Dedifferentiated amniotic fluid mesenchymal stem cell (primary cell): ENCODE measurements around the gene SSR3.

Experiments
- DNase-seq: peaks from one replicate; pipeline ENCODE4 v3.0.0-alpha.2; 2016; ENCODE audit errors: extremely low spot score

SSR3 gene

DNA sequence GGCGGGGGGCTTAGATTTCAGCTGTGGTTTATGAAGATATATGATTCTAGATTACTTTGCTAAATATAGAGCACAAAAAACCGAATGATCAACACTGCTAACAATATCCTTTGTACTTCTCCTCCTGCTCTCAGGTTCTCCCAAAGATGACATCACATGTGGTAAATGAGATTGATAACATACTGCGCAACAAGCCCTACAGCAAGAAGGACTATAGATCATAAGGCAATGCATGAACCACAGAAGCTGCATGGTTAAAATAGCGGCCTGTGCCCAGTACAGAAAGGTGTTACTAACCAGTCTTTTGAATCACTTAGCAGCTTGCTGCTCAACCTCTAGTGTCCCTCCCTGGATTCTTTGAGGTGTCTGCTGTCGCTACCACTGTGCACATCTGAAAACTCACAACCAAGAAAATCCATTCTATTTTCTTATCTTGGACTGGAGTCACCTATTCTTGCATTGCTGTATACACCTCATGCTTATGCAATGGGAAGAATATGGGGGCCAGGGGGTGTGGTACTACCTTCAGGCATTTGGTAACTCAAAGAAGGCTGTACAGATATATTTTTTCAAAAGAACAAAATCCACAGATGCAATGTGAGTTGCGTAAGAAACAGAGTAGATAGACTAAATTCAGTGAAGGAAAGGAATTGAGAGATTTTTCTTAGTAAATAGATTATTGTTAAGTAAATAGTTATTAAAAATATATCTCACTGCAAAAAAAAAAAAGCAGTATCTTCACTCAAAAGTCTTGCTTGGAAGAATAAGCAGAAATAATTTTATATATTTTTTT, 18.2 kb downstream of the SSR3 start:
- DNase-seq: no peak

DNA sequence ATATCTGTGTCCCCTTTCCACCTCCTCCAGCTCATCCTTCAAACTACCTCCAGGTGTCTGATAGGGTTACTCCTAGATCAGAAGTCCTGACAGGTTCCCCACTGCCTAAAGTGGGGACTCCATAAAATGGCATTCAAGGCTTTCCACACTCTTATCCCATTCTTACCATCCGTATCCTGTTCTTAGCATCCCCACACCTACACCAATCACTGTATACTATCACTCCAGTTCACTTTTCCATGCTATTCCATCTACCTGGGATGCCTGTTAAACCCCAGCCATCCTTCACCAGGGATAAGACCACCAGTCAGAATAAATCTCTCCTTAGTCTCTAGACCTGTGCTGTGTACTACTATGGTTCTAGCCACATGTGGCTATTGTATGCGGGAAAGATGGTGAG, 19.1 kb downstream of the SSR3 start:
- DNase-seq: no peak

DNA sequence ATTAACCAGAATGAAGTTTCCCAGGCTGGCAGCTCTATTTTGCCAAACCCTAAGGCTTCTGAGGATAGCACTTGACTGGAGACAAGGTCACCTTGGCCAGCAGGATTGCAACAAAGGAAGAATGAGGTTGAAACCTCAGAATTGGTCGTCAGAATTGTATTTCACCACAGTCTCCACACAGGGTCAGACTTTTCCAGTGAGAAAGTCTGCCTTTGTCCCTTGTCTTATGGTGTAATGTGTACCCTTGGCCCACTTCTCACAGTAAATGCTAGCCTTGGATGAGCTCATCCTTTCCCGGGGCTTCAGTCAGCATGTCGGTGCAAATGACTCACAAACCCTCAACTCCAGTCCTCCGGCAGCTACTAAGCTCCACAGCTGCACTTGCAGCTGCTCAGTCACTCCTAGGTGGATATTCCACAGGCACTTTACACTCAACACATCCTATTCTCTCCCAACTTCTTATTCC, 19.7 kb downstream of the SSR3 start:
- peak; percentile 97 for DNase-seq

DNA sequence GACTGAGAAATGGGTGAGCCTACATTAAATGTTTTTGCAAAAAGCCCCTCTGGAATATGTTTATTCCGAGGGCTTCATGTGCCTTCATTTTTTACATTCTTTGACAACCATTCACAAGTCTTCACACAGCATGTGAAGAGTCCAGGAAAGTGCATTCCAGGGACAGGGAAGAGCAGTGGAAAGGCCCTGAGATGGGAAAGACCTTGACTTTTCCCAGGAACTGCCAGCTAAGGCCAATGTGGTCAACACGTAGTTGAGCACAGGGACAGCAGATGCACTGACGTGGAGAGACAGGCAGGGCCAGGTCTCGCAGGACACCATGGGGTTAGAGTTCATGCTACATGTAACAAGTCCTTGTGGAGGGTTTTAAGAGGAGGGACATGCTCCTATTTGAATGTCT, 21.7 kb downstream of the SSR3 start:
- no peak for DNase-seq

DNA sequence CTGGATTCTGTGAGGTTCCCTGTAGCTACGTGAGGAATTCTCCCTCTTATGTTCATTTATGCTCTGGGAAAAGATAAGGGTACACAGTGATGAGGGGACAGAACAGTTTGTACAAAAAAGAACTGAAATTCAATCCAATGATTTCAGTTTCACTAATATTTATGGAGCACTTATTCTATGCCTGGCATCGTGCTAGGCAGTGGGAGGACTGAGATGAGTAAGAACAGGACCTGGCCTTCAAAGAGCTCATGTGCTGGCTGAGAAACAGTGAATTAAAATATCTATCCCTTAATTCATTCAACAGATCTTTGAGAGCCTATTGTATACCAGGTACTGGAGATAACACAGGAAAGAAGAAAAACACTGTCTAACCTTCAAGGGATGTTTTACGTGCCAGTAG, 22.2 kb downstream of the SSR3 start:
- no peak for DNase-seq

DNA sequence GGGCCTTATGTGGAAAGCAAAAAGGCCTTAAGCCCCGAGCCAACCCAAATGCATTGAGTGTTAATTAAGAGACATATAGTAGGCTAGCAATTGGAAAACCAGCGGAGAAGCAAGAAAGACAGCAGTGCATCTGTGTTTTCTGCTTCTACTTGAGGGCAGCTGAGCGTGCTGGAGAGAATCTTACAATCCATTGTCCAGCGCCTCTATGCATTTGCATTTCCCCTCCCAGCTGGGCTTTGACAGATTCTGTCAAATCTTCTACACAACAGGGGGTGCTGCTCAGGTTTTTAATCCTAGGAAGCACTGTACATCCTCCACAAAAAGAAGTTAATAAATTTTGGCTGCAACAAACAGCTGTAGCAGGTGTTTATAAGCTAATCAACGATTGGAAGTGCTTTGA, 23.9 kb downstream of the SSR3 start:
- no peak for DNase-seq

DNA sequence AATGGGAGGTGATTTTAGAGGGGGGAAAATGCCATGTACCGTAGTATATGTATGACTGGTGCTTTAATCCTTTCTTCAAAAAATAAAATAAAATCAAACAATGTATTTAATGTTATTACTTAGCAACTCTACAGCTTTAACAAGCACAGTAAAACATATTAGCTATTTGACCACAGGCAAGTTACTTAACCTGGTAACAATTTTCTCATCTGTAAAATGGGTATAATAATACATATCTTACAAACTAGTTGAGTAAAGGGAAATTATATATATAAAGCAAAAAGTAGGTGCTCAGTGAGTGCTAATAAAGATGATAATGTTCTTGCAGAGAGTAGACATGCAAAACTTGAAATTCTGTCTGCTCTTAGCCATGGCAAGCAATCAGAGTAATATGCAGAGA, 27.9 kb downstream of the SSR3 start:
- no peak for DNase-seq

DNA sequence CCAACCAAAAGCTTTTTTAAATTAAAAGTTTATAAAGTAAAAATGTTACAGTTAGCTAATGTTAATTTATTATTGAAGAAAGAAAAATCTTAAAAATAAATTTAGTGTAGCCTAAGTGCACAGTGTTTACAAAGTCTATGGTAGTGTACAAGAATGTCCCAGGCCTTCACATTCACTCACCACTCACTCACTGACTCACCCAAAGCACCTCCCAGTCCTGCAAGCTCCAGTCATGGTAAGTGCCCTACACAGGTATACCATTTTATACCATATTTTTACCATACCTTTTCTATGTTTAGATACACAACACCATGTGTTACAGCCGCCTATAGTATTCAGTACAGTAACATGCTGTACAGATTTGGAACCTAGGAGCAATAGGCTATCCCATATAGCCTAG, 29.1 kb downstream of the SSR3 start:
- no peak for DNase-seq

DNA sequence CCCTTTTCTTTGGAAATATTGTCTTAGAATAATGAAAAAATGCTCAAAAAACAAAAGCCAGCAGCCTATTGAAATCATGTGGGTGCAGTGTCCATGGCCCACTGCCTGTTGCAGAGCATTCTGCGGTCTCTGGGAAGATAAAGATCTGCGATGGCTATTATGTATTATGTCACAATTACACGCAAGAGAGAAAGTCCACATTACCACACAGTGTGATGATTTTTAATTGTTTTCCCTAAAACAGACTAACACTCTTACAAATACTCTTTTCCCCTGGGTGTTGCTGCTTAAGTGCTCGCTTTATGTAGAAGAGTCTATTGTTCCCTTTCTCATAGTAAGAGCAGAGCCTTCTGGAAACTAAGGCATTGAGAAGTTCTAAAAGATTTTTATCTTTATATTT, 32.2 kb downstream of the SSR3 start:
- no peak for DNase-seq

DNA sequence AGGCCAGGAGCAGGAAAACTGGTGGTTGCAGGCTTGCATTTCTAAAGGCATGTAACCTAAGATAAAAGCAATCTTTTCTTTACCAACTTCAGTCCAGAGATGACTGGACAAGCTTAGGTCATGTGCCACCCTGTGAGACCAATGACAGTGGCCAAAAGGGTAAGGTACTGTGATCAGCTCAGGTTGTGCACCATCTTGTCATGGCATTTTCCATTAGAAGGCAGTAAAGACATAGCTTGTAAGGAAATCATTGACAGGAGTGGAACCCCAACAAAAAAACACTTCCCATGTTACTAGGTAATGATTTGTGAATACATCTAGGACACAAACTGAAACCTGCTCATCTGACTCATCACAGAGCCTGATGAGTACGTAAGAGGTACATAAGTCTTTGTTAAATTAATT, 35.2 kb downstream of the SSR3 start:
- no peak for DNase-seq

DNA sequence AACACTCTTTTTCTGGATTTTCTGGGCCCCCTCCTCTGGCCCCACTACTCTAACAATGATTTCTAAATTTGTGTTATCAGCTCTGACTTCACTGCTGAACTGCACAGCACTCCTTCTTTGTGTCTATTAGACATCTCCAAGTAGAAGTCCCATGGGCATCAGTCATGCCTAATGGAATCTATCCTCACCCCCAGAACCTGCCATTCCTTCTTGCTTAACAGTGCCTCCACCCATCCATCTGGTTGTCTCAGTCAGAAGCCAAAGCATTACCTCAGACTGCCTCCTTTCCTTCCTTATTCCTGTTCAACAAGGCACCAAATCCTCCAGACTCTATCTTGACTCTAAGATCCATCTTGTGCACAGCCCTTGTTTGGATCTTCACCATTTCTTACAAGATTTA, 36.2 kb downstream of the SSR3 start:
- DNase-seq: no peak

DNA sequence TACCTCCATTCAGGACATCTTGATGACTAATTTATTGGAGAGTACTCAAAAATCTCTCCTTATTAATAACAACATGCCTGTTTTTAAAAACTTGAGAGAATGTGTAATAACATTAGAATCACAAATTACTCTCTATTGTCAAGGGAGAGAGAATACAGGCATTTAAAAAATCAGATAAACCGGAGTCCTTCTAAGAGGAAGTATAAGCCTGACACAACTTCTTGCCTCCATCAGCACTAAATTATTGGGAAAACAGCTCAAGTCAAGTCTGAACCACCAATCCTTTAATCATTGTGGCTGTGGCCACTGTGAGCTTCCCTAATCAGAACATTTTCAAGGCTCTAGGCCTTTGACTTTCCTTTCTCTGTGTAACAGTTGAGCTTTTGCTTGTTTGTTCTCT, 38.0 kb downstream of the SSR3 start:
- no peak for DNase-seq

DNA sequence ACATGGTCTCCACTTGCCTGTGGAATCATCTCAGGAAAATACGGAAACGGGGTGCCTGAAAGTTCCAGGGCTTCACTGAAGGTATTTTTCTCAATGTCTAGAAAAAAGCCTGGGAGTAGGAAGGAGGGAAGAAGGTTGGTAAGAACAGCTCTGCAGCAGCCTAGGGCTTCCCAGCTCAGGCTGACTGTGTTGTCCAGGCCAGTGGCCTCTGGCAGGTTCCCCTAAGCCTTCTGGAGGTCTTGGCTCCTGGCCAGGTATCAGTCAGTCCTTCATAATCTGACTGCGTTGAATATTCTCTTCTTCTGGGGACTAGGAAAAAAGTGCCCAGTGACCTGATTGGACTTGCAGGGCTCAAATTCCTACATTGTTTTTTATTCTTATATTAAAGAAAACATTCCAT, 38.6 kb downstream of the SSR3 start:
- DNase-seq: no peak

DNA sequence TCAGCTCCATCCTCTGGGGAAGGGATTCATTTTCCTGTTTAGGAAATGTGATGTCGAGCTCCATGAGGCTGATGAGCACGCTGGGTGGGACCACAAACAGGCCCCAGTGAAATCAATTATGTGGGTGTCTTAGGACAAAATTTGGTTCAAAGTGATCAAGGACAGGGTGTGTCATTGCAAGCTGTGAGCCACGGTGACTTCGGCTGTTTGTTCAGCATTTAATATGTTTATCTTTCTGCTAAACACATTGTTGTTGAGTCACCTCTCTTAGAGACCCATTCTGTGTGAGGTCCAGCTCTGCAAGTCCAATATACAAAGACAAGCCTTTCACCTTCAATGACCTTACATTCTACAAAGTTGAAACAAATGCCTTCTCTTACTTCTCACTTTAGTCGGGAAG, 41.3 kb downstream of the SSR3 start:
- DNase-seq: no peak

DNA sequence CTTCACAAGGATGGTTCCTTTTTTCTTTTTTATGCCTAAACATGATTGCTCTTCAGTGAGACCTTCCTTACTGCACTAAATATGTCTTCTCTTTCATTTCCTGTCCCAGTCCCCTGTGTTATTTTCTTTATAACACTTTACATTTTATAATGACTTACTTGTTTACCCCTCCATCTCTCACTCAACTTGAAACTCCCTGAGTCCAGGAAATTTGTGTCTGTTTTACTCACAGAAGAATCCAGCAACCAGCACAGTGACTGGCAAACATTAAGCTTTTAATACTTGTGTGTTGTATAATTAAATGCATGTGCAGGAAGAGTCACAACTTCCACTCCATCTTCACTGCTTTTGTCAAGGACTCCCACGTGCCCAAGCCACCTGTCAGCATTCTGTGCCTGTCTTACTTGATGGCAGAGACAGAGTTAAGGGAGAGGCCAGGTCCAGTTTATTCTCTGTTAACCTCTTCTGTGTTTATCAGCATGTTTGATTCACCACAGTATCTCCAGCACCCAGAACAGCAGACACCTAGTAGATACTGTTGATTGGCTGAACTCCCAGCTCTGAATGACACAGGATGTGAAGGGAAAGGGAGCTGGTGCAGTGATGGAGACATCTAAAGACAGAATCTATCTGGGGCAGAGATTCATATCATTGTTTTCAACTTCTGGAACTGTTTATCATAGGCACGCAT, 42.8 kb downstream of the SSR3 start:
- DNase-seq: no peak

DNA sequence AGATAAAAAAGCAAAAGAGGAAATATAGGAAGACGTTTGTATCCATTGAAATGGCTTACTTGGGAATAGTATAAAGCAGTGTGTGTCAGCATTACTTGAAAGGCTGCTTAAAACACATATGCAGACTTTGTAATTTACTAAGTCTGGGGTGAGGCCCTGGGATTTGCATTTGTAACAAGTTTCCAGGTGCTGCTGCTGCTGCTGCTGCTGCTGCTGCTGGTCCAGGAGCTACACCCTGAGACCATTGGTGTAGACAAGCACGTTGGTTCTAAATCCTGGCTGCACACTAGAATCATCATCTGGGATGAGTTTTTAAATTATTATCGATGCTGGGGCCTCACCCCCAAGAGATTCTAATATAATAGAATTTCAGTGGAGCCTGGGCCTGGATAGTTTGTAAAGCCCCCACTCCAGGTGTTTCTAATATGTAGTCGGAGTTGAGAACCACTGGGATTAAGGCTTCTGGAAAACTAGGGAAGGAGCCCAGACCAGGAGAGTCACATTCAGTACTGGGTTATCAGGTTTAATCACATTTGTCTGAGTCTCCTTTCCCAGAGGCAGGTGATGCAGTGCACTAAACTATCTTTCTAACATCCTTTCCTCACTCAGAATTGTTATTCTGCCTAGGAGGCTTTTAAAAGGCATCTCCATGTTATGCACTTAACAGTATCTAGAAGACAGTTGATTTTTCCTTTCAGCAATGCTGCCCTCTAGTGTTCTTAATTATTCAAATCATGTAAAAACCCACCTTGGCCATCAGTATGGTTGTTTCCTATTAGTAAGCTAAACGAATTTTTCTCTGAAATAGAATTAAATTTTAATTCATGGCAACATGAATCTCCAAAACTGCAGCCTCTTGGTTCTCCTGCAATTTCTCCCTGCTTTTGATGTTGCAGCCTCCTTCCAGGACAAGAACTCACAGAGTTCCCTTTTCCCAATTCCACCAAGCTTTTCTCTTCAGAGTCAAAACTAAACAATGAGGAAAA, 45.4 kb downstream of the SSR3 start:
- DNase-seq: peak; percentile 74

DNA sequence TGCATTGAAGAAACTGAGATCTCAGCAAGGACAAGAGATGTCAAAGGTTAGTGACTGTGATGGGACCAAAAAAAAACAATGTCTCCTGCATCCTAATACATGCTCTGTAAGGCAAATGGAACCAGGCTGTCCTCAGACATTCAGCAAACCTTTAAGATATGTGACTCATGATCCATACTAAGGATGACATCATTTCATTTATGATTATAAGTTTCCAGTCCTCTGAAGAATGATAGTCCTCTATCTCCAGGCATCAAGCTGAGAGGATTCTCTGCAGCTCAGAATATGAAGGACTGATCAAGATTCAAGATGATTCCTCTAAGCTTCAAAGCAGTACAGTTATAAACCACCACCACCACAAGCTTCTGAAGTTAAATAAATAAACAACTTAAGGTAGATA, 47.6 kb downstream of the SSR3 start:
- DNase-seq: no peak

DNA sequence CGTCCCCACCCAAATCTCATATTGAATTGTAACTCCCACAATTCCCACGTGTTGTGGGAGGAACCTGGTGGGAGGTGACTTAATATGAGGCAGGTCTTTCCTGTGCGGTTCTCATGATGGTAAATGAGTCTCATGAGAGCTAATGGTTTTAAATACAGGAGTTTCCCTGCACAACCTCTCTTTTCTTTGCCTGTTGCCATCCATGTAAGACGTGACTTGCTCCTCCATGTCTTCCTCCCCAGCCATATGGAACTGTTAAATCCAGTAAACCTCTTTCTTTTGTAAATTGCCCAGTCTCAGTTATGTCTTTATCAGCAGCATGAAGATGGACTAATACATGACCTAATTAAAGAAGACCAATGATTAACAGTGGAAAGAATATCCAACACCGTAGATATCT, 56.6 kb downstream of the SSR3 start:
- DNase-seq: no peak

DNA sequence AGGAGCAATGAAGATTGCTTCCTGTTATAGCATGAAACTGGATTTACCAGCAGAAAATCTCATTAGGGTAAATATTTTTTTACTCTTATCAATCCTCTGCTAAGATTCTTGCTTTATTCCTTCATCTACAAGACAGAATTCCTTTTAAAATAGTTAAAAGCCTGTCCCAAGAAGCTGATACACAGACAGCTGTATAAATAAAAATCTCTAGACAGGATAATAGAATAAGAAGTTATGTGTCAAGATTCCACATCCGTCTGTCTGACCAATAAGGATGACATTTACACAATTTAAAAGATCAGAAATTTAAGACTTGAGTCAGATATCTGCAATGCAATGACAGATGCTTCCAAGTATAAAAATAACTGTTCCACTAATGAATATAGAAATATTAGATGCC, 57.6 kb downstream of the SSR3 start:
- no peak for DNase-seq

DNA sequence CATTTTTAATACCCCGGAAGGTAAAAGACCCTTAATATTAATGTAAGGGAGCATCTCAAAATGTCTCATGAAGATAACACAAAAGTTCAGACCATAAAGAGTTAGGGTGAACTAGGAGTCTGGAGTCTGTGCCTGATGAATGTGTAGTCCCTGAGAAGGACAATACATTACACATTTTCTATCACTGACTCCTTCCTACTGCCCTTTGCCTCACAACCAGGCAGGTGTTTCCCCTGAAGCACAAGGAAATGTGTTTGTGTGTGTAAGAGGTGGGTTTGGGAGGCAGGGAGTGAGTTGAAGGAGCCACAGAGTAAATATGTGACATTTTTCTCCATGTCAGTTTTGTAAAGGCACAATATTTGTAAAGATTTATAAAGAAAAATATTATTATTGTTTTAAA, 59.1 kb downstream of the SSR3 start:
- no peak for DNase-seq

DNA sequence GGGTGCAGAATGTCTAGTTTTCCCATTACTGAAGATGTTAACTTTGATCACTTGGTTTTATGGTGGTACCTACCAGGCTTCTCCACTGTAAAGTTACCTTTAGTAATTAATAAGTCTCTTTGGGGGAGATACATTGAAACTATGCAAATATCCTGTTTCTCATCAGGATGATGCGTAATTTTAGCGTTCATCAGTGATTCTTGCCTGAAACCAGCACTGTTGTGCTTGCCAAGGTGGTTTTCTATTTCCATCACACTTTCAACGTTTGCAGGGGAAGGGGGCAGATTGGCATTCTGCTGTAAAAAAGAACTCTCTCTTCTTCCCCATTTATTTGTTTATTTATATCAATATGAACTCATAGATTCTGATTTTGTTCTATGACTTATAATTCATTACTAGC, 61.0 kb downstream of the SSR3 start:
- no peak for DNase-seq

DNA sequence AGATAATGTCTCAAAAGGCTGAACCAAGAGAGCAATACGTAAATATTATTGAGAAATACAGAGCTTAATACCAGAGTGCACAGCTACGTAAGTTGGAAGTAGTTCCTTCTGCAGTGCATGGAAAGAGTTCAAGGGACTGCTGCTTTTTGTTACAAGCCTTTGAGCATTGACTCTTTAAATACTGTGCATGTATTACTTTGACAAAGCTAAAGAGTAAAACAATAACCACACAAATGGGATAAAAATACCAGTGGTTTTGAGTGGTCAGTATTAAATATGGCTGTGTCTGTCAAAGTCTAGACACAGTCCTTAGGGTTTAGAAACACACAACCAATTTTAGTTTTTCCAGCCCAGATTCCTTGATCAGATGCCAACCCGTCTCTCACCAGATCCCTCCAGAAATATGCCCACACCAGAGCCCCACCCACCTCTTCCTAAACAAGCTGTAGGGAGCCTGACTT, 62.1 kb downstream of the SSR3 start:
- no peak for DNase-seq
